Kidney (tissue), 14 donors: ENCODE measurements around the gene TRIM26. TPM values are rescaled to one million over a fixed set of nuclear protein-coding genes. Genes with fewer than 3 reads are reported as not detected.

Source experiments
- DNase-seq, 5 donors: peaks; one replicate each; pipeline ENCODE4 v3.0.0-alpha.2; 2013 to 2020
- FAIRE-seq: peaks from 2 replicates; lab custom pipeline; 2012; peaks lifted over from hg19 to GRCh38; lab: Jason Lieb, UNC
- H3K27ac ChIP-seq, 2 donors: one replicate each; pipeline ENCODE4 v1.7.0; 2013; ENCODE audit warnings: low read depth in 2 of 2, low read length in 2 of 2, inconsistent platforms in 1 of 2
- H3K27me3 ChIP-seq: one replicate; pipeline ENCODE4 v1.7.1; 2013; ENCODE audit warnings: low read length, inconsistent platforms; ENCODE audit not compliant: control insufficient read depth, insufficient read depth
- H3K36me3 ChIP-seq, 3 donors: one replicate each; pipeline versions ENCODE4 v1.7.0 to v1.7.1; 2013; ENCODE audit warnings: low read length in 3 of 3, control low read depth in 1 of 3, inconsistent platforms in 1 of 3; ENCODE audit not compliant: insufficient read depth in 3 of 3, control insufficient read depth in 2 of 3
- H3K4me1 ChIP-seq, 3 donors: one replicate each; pipeline versions ENCODE4 v1.7.0 to v1.7.1; 2013; ENCODE audit warnings: low read length in 3 of 3, inconsistent platforms in 1 of 3, low read depth in 1 of 3; ENCODE audit not compliant: control insufficient read depth in 2 of 3, insufficient read depth in 2 of 3
- H3K4me3 ChIP-seq, 3 donors: one replicate each; pipeline versions ENCODE4 v1.7.0 to v1.8.1; 2013; ENCODE audit warnings: low read length in 3 of 3, control low read depth in 1 of 3, inconsistent platforms in 1 of 3
- H3K9ac ChIP-seq, 3 donors: one replicate each; pipeline versions ENCODE4 v1.7.0 to v1.7.1; 2013; ENCODE audit warnings: low read length in 3 of 3, control low read depth in 1 of 3, inconsistent platforms in 1 of 3
- H3K9me3 ChIP-seq, 3 donors: one replicate each; pipeline versions ENCODE4 v1.7.0 to v1.7.1; 2013; ENCODE audit warnings: low read length in 3 of 3, control low read depth in 1 of 3, inconsistent platforms in 1 of 3; ENCODE audit not compliant: control insufficient read depth in 2 of 3, insufficient read depth in 1 of 3
- intact Hi-C: fragments of 100-400 bp; cut with DNase I; formaldehyde crosslinking; loops from one replicate; pipeline ENCODE4 v1.11.1; 2022
- polyA plus RNA-seq: library from polyadenylated mRNA; stranded (reverse); fragments of 350-450 nt; fragmentation: Illumina TruSeq; extraction: RNeasy Lipid Tissue Mini Kit (QIAGEN cat#74804); gene quantifications from one replicate; pipeline ENCODE4 v1.2.3, GENCODE V29; 2014; ENCODE audit warnings: low read depth, low replicate concordance; ENCODE audit not compliant: insufficient read depth
- total RNA-seq: library from RNA; stranded (reverse); fragmentation: NEBNext Ultra II Directional; extraction: Animal tissue kit (Norgen Biotek cat#: 25700); gene quantifications from one replicate; pipeline ENCODE4 v1.2.1, GENCODE V29; 2021
- TF ChIP-seq, protein P1 (sequence below): IDR thresholded peaks from 3 replicates; pipeline ENCODE4 v1.5.1; 2012; ENCODE audit warnings: mild to moderate bottlenecking, moderate library complexity, borderline replicate concordance; ENCODE audit not compliant: insufficient read depth; ENCODE audit errors: extremely low read depth
- donor health status: control.
- donor health status: control.
- donor health status: control.
- donor health status: control.
- donor health status: control.
- donor health status: DM: yes; HTN: yes; CAD: no.
- donor health status: Normal renal cell carcinoma (clear cell type).

The TRIM26 gene
- total and polyA plus RNA-seq, 2 donors from 2014 or later = 28.0 to 63.9 TPM

DNA sequence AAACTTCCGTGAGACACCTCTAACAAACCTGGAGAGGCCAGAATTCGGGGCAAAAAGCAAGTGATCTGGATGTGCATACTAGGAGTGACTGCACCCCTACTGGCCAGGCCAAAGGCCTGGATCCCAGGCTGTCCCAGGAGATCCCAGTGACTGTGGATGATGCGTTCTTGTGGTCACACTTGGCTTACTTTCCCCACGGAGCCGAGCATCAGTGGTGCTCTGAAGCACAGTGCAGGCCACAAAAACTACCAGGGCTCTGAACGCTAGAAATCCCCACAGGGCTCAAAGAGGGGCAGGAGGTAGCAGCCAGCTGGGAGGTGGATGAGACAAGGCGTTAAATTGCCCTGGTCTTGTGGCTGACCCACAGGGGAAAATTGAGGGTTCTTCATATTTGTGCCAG is 7.1 kb downstream of the TRIM26 start:
- Histone ChIP-seq H3K9ac (peak overlapping the region in 1 of 3 donors; percentile 32), H3K27me3 (no peaks in the 10 kb centered on the region), H3K4me3 (peak overlapping the region in 1 of 3 donors; percentile 24), H3K36me3 (peaks cover 0 to 4% (median 0%) of the 10 kb centered on the region in 3 donors), H3K27ac (peak overlapping the region; percentile 68 to 69), H3K4me1 (peaks cover 0 to 54% (median 51%) of the 10 kb centered on the region in 3 donors), H3K9me3 (no peaks in the 10 kb centered on the region)
- FAIRE-seq (no peak), DNase-seq (no peak)
- TF ChIP-seq, protein P1, sequence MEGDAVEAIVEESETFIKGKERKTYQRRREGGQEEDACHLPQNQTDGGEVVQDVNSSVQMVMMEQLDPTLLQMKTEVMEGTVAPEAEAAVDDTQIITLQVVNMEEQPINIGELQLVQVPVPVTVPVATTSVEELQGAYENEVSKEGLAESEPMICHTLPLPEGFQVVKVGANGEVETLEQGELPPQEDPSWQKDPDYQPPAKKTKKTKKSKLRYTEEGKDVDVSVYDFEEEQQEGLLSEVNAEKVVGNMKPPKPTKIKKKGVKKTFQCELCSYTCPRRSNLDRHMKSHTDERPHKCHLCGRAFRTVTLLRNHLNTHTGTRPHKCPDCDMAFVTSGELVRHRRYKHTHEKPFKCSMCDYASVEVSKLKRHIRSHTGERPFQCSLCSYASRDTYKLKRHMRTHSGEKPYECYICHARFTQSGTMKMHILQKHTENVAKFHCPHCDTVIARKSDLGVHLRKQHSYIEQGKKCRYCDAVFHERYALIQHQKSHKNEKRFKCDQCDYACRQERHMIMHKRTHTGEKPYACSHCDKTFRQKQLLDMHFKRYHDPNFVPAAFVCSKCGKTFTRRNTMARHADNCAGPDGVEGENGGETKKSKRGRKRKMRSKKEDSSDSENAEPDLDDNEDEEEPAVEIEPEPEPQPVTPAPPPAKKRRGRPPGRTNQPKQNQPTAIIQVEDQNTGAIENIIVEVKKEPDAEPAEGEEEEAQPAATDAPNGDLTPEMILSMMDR = no peak
- intact Hi-C loops = no loop called here

DNA sequence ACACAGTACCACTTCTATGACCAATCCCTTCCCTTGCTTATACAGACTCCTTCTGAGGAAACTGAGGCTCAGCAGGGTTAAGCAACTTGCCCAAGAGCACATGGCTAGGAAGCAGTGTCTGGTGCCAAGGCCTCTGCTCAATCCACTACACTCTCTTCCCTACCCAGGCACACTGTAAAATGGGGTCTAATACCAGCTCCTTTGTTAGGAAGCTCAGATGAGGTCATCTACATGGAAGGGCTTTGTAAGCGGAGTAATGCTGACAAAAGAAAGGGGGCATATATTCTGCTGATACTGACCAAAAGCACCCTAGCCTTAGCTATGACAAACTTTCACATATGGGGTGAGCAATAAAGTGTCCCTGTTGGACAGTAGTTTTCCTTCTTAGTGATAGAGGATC is 9.1 kb downstream of the TRIM26 start:
- TF ChIP-seq, protein P1 = no peak
- no peak overlapping the region for H3K9ac ChIP-seq
- FAIRE-seq = no peak
- no peak overlapping the region for H3K27ac ChIP-seq
- H3K4me1 ChIP-seq = peaks cover 0 to 44% (median 42%) of the 10 kb centered on the region in 3 donors
- no peak for DNase-seq
- H3K9me3 ChIP-seq = no peaks in the 10 kb centered on the region
- peaks cover 2 to 11% (median 10%) of the 10 kb centered on the region in 3 donors for H3K36me3 ChIP-seq
- H3K4me3 ChIP-seq = no peak overlapping the region
- intact Hi-C loops = no loop called here
- H3K27me3 ChIP-seq = no peaks in the 10 kb centered on the region

DNA sequence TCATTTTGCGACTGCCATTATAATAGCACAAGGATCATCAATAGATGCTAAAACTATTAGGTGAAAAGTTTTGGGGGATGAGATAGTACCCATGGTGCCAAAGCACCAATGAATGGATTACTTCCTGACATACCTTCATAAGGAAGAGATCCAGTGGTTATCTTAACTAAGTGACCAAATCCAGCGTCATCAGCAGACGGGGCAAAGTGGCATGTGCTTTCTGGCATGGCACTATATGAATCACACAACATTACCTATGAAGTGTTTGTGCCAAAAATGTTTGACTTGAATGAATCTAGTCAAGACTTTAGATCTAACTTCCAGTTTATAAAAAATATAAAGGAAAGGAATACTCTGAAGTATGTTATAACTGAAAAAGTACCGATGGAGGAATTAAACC is 10.8 kb downstream of the TRIM26 start:
- intact Hi-C loops = no loop called here
- TF ChIP-seq, protein P1 = no peak

More for the DNA sequence above, 10.8 kb downstream of the TRIM26 start:
- H3K4me1 ChIP-seq = peaks cover 0 to 29% (median 27%) of the 10 kb centered on the region in 3 donors
- H3K4me3 ChIP-seq = no peak overlapping the region
- DNase-seq (no peak), FAIRE-seq (no peak)
- H3K27ac ChIP-seq = no peak overlapping the region
- H3K9me3 ChIP-seq = no peaks in the 10 kb centered on the region
- H3K36me3 ChIP-seq = peaks cover 3 to 28% (median 21%) of the 10 kb centered on the region in 3 donors
- H3K9ac ChIP-seq = no peak overlapping the region
- H3K27me3 ChIP-seq = no peaks in the 10 kb centered on the region
